GM19238 (cell line): Measurements from ENCODE around the gene FRMD4B.
"Not testable (repeated sequence)": the region's sequence is repeated elsewhere in the genome, so short reads cannot be mapped to it uniquely, and the experiment has no call there.

Source experiments
- DNase-seq: peaks from one replicate; pipeline ENCODE4 v3.0.0; 2011; ENCODE audit warnings: low spot score; ENCODE audit not compliant: insufficient read length

FRMD4B gene

DNA sequence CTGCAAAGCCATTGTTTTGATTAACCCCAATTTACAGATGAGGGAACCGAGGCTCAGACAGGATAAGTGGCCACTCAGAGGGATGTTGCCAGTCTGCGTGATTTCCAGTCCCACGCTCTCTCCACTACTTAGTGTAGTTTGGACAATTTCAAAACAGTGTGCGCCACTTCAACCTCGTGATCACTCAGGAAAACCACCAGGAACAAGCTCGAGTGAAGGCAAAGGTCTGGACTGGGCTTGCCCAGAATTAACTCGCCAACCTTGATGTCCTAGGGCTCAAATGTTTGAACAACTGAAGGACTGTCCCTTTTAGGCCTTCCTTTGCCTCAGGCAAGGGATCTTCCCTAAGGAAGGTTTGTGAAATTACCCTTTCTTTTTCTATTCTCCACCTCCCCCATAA is 139.3 kb downstream of the FRMD4B start:
- DNase-seq = no peak

DNA sequence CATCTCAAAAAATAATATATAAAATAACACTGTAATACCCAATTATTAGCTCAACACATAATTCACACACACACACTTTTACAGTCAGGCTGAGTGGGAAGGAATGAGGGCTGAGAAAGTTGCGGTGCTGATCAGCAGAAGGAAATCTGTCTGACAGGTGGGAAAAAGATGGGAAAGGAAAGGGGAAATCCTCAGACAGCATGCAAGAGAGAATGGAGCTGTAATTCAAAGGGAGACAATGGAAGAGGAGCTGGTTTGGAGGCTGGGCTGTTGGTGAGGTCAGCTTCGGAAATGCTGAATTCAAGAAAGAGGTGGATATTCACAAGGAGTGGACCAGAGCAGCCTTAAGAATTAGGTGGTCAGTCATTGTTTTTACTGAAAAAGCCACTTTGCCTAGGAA is 141.8 kb downstream of the FRMD4B start:
- DNase-seq = no peak

DNA sequence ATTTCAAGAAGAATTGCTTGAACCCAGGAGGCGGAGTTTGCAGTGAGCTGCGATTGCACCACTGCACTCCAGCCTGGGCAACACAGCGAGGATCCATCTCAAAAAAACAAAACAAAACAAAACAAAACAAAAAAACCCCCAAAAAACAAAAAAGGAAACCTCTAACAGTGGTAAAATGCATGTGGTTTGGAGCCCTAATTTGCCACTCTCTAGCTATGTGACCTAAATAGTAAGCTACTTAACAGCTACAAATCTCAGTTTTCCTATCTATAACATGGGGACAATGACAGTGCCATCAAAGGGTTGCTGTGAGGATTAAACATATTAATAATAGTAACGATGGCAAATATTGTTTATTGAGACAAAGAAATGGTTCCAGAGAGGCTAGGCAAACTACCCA is 144.1 kb downstream of the FRMD4B start:
- no peak for DNase-seq

DNA sequence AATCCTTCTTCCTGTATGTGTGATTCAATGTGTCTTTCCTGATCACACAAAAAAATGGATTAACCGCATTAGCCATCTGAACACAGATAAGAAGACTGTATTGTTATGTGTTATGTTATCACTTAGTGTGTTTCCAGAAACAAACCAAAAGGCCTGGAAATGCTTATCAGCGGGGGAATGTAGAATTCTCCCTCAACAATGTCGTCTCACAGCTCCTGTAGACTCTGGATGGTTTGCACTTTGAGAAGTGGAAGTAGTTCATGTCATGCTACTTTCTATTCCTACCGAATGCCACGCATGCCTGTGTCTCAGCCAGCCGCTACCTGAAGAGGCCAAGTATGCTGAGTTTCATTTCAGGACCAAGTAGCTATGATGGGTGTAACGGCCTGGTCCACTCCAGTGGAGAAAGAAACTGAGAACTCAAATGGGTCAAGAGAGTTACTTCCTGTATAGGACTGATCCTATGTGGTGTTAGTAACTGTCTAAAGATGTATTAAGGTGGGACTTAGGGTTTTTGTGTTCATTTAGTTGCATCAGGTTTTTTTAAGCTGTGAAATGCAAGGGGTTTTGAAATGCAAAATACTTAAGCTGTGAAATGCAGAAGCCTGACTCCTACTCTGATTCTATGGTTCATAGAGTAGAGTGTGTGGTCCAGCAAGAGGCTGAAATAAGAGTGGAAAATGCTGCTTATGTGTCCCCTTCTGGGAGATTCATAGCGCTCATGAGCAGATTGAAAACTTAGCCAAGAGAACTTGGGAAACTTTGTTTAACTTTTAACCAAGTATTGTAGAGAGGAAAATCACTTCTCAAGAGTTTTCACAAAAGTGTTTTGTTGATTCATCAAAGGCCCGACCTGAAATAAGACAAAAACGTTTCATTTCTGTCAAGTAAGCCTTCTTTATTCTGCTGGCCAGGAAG is 145.0 kb downstream of the FRMD4B start:
- no peak for DNase-seq

DNA sequence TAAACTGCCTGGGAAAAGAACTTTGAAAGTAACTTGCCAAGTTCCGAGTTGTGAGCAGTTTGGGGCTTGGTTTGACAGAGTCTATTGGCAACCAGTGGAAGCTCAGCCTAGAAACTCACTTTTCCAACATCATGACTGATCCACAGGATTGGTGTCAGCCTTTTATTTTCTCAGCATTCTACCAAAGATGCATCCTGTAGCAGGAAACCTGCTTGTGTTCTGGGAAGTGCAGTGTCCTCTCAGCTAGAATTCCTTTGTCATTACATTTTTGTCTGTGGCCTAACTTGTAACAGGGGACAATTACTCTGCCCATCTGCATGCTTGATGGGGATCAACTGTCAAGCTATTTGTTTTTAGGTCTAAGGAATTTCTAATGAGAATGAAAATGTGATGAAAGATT is 146.8 kb downstream of the FRMD4B start:
- DNase-seq = no peak

DNA sequence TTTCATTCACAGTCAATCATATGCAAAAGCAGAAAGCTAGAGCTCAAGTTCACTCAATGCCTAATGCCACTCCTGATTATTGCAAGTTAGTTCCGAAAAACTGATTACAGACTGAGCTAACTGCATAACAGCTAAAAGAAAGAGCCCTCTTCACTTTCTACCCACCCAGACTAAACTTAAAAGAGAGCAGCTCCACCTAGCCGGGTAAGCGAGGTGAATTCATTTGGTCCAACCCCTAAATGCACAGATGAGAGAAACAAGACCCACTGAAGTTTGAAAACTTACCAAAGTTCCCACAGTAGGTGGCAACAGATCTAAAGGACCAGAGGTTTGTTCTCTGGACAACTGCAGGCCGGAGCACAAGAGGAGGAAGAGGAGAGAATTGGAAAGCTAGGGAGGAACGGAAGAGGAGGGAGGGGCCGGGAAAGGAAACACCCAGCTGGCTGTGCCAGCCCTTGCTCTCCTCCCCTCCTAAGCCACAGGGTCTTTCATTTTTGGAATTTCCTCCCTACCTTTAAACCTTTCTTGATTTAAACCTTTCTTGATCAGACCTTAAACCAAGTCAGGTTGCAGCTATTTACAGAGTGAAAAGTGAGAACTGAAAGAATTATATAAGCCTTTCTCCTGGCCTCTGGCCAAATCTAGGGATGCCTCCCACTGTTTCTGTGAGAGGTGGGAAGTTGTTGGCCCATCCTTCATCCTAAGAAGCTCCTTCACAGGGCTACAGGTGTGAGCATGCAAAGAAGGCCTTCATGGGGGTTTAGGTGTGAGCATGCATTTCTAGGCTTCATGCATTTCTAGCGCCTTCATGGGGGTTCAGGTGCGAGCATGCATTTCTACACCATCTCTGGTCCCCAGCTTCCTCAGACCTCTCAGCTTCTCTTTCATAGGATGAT is 148.8 kb downstream of the FRMD4B start:
- DNase-seq = no peak

DNA sequence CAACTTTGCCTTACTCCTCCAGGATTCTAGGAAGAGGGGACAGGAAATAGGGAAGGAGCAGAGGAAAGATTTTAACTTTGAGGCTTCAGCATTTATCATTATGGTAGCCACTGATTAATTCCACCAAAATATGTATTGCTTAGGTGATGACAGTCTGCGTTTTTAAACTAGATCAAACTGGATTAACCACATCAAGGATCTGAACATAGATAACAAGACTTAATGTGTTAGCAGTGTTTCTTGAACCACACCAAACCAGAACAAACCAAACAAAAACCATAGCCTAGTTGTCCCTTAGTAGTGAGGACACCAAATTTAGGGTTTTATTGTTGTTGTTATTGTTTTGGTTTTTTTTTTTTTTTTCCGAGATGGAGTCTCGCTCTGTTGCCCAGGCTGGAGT is 150.0 kb downstream of the FRMD4B start:
- no peak for DNase-seq

DNA sequence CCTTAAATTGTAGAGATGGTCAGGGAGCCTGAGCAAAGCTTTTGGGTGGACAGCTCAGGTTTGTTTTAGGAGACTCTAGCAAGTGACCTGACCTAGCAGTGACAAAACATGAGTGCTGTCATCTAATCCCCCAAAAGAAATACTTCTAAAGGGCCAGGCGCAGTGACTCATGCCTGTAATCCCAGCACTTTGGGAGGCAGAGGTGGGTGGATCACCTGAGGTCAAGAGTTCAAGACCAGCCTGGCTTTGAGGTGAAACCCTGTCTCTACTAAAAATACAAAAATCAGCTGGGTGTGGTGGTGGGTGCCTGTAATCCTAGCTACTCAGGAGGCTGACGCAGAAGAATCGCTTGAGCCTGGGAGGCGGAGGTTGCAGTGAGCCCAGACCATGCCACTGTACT is 150.7 kb downstream of the FRMD4B start:
- not testable (repeated sequence) for DNase-seq

DNA sequence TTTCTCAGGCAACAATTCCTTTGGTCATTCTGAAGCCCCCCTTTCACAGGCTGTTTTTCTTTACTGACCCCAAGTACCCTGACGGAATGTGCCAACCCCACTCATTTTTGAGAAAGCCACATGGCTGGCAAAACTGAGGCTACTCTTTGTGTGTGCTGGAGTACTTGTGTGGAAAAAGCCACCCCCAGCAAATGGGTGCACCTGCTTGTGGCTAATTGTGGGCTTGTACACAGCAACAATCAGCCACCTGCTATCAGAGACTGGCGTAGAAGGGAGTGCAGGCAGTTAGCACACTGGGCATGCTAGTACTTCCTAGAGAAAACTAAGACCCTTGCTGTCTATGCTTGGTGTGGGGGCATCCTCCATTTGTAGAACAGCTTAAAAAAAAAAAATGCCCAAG is 153.4 kb downstream of the FRMD4B start:
- no peak for DNase-seq

DNA sequence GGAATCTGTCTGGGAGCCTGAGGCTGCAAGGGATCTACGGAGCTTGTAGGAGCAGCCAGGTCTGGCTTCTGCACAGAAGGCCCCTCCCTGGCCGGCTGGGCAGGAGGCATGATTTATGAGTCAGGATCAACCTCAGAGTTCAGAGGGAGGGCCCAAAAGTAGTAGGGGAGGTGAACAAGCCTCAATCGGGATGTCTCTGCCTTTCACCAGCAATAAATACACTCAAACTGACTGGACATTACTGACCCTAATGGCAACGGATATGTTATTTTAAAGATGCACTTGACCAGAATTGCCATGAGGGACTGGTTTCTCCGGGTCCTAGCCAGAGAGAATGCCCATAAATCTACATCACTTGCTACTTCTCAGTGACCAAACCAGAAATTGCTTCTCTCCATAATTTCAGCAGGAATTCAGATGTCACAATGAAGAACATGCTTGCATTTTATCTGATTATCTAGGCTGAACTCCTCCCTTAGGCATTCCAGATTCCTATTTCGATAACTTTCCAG is 153.9 kb downstream of the FRMD4B start:
- no peak for DNase-seq

DNA sequence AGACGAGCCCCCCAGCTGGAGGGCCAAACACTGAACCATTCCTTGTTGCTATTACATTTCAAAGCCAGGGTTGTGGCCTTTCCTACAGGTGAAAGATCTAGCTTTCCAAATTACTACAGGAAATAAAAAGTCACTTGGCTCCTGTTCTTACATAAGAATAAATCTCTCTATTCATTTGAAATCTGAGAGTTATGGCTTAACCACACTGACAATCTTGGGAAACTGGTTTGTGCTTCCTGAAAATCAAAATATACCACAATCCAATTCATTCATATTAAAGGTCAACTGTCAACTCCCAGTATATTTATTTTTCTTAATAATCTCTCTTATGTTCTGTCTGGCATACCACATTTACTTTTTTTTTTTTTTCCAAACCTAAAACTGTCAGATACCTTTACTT is 159.8 kb downstream of the FRMD4B start:
- no peak for DNase-seq

DNA sequence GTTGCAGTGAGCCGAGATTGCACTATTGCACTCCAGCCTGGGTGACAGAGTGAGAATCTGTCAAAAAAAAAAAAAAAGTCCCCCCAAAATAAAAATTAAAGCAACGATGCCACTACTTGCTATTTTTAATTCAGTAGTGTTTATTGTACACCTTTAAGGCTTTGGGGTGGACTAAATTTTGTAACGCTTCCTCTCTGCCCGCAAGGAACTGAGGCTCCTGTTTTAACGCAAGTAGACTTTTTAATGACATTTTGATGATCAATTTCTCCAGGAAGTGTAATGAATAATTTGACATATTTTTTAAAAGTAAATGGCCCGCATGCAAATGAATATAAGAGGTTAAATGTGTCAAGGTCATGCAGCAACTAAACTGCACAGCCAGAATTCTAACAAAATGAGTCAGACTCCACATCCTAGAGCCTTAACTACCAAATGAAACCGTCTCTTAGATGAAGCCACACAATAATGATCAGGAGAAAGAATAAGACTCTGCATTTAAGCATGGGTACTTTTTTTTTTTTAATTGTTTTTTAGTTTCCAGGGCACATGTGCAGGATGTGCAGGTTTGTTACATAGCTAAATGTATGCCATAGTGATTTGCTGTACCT is 166.7 kb downstream of the FRMD4B start:
- no peak for DNase-seq

DNA sequence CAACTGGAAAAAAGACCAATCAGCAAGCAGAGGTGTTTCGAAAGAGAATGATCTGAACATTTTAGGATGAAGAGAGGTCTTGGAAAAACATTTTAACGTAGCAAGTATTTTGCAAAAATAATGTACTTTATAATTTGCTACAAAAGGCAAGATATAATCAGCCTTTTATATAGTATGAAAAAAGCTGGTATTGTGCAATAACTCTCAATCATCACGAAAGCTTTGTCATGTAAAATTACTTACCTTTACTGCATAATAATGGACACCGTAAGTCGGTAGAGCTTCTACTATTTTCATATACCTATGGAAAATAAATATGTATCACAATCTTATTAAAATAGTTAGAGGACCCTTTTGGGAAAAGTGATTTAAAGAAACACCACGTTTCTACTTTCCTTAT is 167.8 kb downstream of the FRMD4B start:
- DNase-seq = no peak

DNA sequence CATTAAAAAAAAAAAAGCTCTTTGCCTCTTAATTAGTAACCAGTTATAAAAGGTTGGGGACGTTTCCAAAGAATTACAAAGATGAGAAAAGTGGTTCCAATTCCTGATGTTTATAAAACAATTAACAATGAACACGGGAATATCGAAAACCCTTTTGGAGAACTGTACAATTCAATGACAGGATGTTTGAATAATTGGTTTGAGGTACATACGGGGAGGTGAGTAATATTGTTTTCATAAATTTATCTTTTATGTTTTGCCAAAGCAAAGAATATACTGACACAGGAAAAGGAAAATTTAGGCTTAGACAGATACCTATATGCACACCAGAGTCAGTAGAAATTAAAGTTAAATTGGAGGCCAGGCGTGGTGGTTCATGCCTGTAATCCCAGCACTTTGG is 168.9 kb downstream of the FRMD4B start:
- DNase-seq = no peak

DNA sequence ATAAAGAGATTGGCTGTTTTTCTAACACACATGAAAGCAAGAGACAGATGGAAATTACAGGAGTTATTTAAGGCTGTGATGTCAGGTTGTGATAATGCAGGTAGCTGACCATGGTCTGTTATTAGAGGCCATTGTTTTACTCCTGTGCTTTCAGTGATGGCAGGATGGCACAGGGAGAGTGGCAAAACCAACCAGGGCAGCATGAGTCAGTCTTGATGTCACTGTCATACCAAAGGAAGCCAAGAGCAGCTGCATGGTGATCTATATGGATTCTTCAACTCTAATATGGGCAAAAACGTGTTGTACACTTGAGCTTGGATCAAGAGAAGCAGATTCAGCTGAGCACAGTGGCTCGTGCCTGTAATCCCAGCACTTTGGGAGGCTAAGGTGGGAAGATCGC is 171.6 kb downstream of the FRMD4B start:
- no peak for DNase-seq

DNA sequence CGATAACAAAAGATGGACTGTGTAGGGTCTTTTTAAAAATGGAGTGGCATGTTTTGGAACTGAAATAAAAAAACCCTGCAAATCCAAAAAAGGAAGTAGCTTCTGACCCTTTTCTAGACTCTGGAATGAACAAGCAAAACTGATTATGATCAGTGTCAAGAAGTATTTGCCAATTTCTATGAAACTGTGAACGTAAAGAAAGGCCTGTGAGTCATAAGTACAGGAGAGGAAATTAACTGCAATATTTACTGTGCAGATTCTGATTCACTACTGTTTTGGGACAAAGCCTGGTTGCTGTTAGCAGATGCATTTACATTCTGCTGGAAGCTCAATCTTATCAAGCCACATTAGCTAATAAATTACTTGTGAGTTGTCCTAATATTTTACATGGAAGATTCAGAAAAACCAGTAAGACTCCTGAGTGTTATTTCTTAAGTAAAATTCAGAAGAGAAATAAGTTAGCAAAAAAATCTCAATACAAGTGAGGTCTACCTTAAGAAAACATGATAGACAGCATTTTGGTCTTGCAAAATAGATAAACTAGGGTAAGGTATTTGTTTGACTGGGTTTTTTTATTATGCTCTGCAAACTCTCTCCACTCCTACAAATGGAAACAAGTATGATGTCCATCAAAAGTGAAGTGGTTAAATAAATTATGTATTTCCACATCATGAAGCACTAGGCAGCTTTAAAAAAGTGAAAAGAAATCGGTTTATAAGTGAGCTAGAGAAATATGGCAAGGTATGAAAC is 173.3 kb downstream of the FRMD4B start:
- no peak for DNase-seq

DNA sequence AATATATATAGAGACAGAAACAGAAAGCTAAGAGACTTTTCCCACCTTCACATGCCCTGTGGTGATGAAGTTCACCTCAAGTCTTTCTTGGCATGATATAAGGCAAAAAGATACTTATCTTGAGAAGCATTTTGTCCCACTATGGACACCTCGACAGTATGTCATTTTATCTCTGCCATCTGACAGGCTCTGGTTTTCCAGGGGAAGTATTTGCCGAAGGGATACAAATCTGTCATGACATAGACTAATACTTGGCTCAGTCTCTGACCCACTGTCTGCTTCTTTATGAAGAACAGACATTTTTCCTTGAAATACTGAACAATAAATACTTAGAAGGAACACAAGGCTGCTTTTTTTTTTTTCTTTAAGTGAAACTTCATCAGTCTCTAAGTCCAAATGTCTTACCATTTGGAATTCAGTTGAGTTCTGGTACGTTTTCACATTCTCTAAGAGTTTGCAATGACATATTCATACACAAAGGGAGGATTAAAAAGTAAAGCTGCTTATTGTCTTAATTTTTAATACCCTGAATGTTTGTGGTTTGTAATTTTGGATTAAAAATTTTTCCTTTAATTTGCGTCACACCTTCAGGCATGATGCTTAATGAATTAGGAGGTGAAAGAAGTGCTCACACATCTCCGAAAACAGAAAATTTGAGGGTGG is 175.7 kb downstream of the FRMD4B start:
- DNase-seq = no peak

DNA sequence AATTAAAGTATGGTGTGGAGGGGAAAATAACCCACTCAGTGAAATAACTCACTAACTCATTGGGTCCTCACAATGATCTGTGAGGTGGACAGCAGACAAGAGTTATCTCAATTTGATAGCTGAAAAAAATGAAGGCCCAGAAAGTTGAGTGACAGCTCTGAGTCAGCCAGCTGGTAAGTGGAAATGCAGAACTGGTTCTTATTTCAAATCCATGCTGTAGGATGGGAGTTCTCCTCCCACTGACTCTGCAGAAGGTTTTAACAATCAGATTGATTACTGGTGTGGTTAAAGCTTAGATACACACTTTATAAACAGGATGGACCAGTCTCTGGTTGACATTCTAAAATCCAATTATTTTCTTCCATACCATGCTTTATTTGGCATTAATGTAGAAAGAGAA is 176.5 kb downstream of the FRMD4B start:
- no peak for DNase-seq

DNA sequence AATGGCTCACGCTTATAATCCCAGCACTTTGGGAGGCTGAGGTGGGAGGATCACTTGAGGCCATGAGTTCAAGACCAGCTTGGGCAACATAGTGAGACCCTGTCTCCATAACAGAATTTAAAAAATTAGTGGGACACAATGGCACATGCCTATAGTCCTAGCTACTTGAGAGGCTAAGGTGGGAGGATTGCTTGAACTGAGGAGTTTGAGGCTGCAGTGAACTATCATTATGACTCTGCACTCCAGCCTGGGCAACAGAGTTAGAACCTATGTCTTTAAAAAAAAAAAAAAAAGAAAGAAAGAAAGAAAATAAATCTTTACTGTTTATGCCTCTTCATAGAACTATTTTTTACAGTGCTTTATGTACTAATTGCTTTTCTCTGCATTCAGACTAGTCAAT is 178.9 kb downstream of the FRMD4B start:
- no peak for DNase-seq

DNA sequence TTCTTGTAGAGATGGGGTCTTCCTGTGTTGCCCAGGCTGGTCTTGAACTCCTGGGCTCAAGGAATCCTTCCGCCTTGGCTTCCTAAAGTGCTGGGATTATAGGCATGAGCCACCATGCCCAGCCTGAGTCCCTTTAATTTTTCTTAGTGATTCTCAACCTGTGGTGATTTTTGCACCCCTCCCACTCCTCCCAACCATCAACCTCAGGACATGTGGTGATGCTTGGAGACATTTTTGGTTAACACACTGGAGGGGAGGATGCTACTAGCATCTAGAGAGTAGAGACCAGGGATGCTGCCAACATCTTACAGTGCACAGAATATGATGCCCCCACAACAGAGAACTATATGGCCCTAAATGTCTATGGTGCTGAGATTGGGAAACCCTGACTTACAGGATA is 180.5 kb downstream of the FRMD4B start:
- DNase-seq = no peak
